Stimulated activated CD8-positive, alpha-beta memory T cell treated with anti-CD3 and anti-CD28 coated beads, Interleukin-7, amount 100 ng/mL, for 1 hour (primary cell): Measurements from ENCODE around the gene BTG1.
A peak's percentile ranks its signal among the peaks of the same experiment; 100 is the strongest.

ENCODE experiments used
- DNase-seq, 2 donors: peaks; one replicate each; pipeline ENCODE4 v3.0.0-alpha.2; 2020; ENCODE audit warnings: low read depth in 2 of 2

The BTG1 gene

GRCh38 chr12:92145731-92146496 lies at the start of gene BTG1:
BTG1 (minus strand) TSS chr12:92145846; CDS start chr12:92145535, 311 bp downstream.
- DNase-seq, result peak; percentile 95 to 96

DNA sequence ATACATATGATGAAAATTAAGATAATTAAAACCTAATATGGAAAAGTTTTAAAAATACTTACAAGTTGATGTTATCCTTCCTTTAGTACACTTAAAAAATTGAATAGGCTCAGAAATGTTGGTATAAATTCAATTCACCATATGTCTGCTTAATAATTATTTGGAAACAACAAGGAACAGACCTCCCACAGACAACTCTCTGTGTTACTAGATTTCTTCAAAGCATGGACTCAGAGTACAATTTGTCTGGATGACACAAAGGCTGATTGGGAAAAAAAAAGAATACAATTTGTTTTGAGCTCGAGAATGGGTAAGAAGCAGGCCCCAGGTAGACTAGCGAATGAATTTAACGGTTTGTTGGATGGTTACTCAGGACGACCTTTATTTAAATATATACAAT lies 48.9 kb upstream of the BTG1 start:
- no peak for DNase-seq

GRCh38 chr12:92193846-92194245 lies 48.2 kb upstream of the BTG1 start:
- DNase-seq, result no peak

- DNase-seq, result no peak
Measured at GRCh38 chr12:92193063-92193462, 47.4 kb upstream of the BTG1 start.

- no peak for DNase-seq
Measured at GRCh38 chr12:92192360-92192759, 46.7 kb upstream of the BTG1 start.

GRCh38 chr12:92191061-92191460 lies 45.4 kb upstream of the BTG1 start:
- no peak for DNase-seq

DNA sequence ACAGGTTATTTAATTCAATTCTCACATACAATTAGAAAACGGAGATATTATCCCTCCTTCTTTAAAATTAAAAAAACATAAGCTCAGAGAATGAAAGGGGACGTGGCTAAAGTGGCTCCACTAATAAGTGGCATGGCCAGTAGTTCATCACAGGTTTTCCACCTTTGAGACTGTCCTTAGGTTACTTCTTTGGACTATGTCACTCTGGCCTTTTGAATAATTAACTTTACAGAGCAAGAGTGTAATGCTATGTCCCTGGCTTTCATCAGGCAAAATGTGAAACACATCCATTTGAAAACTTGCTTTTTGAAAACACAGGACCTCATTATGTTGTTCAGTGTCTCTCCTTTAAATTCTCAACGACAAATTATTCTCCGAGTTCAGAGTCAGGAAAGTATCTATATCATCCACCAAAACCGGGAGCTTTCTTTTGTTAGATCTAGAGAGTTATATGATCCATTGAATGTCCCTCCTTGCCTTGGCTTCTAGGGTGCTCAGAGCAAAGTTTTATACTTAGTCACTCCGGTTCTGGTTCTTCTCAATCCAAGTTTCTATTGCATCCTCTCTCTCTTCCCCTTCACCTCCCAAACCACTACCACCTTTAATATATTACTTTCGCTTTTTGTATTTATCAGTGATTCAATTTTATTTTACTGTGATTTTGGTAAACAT lies 43.0 kb upstream of the BTG1 start:
- no peak for DNase-seq

- DNase-seq, result no peak
Measured at GRCh38 chr12:92186038-92186470, 40.4 kb upstream of the BTG1 start.

GRCh38 chr12:92185052-92185451 lies 39.4 kb upstream of the BTG1 start:
- no peak for DNase-seq

- no peak for DNase-seq
Measured at GRCh38 chr12:92183575-92183974, 37.9 kb upstream of the BTG1 start.

DNA sequence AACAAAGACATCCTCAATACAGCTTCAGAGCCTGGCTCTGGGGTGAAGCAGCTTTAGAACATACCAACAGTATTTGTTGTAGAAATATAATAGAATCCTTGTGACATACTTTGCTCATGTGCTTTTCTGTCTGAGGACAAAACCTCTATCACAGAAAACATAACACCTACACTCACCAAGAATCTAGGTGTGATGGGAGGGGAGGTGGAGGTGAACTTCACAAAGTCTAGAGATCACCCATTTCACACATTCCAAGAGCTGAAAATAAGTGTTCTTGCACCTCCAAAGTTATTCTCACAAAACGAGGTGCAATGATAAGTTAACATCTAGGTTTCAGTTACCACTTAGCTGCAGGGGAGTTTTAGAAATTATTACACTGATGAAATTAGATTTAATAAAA lies 32.7 kb upstream of the BTG1 start:
- no peak for DNase-seq

DNA sequence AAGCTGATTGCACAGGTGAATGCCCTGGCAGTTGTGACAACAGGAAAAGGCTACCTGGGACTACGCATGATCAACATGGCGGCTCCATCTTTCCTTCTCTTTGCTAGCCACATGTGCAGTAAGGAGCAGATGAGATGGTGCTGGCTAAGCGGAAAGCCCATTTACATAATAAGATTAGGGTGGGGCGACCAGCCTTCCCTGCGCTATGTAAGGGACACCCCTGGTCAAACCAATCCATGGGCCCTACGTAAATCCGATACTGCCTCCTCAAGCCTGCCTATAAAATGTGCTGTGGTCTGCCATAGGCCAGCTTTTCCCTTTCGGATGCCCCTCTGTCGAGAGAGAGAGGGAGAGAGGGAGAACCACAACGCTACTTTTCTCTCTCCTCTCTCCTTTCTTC lies 31.0 kb upstream of the BTG1 start:
- no peak for DNase-seq

GRCh38 chr12:92175961-92176360 lies 30.3 kb upstream of the BTG1 start:
- no peak for DNase-seq

DNA sequence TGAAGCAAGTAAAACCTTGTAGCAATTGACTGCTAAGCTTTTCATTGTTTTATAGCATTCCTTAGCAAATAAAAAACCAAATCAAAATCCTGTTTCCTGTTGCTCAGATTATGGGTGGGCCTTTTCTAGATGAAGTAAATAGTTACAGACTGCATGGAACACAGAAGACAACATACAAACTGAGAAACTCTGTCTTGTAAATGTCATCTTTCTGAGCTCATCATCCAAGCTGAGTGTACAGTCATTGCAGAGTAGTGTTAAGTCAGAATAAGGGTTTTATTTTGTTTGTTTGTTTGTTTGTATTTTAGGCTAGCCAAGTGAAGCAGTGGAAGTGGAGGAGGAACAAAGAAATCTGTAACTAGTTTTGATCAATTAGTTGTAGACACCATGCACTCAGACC lies 24.4 kb upstream of the BTG1 start:
- no peak for DNase-seq

- DNase-seq, result no peak
Measured at GRCh38 chr12:92167075-92167474, 21.4 kb upstream of the BTG1 start.

GRCh38 chr12:92164712-92165111 lies 19.1 kb upstream of the BTG1 start:
- DNase-seq, result no peak

- no peak for DNase-seq
Measured at GRCh38 chr12:92162079-92162478, 16.4 kb upstream of the BTG1 start.

GRCh38 chr12:92158796-92159439 lies 13.3 kb upstream of the BTG1 start:
- DNase-seq, result no peak

- DNase-seq, result no peak
Measured at GRCh38 chr12:92156704-92157395, 11.2 kb upstream of the BTG1 start.

GRCh38 chr12:92156139-92156538 lies 10.5 kb upstream of the BTG1 start:
- DNase-seq, result no peak

- DNase-seq, result no peak
Measured at GRCh38 chr12:92155733-92156132, 10.1 kb upstream of the BTG1 start.

- DNase-seq, result no peak
Measured at GRCh38 chr12:92151916-92152315, 6.3 kb upstream of the BTG1 start.
